ENCODE results near the gene CCDC88C.

- no peak for TF ChIP-seq CTCF (IDR thresholded peaks at IDR 0.05; ENCODE audit: extremely low read depth in 1 of 2, insufficient read depth in 1 of 2, low read depth in 1 of 2, low read length in 2 of 2)
- no peak for TF ChIP-seq POLR2A (IDR thresholded peaks at IDR 0.05; ENCODE audit: low read depth, low read length)
- no peak for TF ChIP-seq POLR2AphosphoS5 (IDR thresholded peaks at IDR 0.05; ENCODE audit: insufficient read depth, low read depth, low read length)
- TF ChIP-seq MAX (IDR thresholded peaks at IDR 0.05; ENCODE audit: insufficient read depth, insufficient read length) = no peak
- TF ChIP-seq EZH2 (IDR thresholded peaks at IDR 0.05; ENCODE audit: borderline replicate concordance, low read depth, low read length, severe bottlenecking) = no peak
- TF ChIP-seq JUN (IDR thresholded peaks at IDR 0.05; ENCODE audit: borderline replicate concordance, insufficient read depth, insufficient read length, low read depth) = no peak
- TF ChIP-seq MYC (IDR thresholded peaks at IDR 0.05; ENCODE audit: low read depth, low read length) = no peak
- TF ChIP-seq GATA2 (IDR thresholded peaks at IDR 0.05; ENCODE audit: insufficient read depth, insufficient read length, low read depth, low read length) = no peak
Observed at GRCh38 chr14:91327250-91327595, 90.4 kb downstream of the CCDC88C start.

All from endothelial cell of umbilical vein (primary cell).